Hair follicular keratinocyte (primary cell): ENCODE results near the gene FBH1. TPM values are rescaled to one million over a fixed set of nuclear protein-coding genes. Genes with fewer than 3 reads are reported as not detected.

ENCODE experiments used
- total RNA-seq: library from RNA; depleted of rRNA; stranded (reverse); fragments of >200 nt; gene quantifications from 2 replicates; pipeline ENCODE4 v1.2.3, GENCODE V29; 2015

Gene FBH1
- 56.2 and 57.6 TPM in 2 replicates for total RNA-seq

DNA sequence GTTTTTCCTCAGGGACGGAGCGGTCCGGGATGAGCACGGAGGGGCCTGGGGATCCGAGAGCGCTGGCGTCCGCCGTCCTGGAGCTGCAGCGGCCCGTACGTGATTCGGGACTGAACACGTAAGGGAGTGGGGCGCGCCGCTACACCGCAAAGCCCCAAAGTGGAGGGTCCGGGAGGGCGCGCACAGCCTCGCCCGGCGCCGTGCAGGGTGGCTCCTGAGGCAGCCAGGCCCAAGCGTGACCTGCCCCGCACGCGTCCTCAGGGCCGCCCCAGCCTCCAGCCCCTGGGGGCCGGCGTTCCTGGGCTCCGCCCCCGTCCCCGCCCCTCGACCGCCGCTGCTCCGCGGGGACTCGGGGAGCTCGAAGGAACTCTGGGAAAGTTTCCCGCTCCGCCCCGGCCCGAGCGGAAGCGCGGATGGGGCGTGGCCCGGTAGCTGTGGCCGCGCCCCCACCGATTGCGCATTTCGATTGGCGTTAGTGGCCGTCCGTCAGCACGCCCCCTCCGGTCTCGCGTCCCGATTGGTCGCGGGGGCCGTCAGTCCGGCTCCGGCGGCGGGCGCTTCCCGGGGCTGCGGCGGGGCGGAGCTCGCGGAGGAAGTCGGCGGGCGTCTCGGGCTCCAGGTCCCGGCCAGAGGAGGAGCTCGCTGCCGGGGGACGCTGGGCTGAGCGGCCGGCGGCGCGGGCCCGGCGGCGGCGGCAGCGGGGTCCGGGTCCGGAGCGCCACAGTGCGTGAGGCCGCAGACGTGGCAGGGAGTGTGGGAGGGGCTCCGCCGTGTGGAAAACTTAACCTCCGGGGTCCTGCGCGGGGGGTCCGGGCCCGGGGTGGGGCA, at the start of gene FBH1, which contains the start of gene ANKRD16:
TSS of gene FBH1 (plus strand) at position 620 of the 828 bp plus-strand sequence. CDS start at position 723, 103 bp downstream.
TSS of gene ANKRD16 (minus strand) at position 270 of the 828 bp plus-strand sequence. CDS start 539 bp downstream, outside the sequence.

DNA sequence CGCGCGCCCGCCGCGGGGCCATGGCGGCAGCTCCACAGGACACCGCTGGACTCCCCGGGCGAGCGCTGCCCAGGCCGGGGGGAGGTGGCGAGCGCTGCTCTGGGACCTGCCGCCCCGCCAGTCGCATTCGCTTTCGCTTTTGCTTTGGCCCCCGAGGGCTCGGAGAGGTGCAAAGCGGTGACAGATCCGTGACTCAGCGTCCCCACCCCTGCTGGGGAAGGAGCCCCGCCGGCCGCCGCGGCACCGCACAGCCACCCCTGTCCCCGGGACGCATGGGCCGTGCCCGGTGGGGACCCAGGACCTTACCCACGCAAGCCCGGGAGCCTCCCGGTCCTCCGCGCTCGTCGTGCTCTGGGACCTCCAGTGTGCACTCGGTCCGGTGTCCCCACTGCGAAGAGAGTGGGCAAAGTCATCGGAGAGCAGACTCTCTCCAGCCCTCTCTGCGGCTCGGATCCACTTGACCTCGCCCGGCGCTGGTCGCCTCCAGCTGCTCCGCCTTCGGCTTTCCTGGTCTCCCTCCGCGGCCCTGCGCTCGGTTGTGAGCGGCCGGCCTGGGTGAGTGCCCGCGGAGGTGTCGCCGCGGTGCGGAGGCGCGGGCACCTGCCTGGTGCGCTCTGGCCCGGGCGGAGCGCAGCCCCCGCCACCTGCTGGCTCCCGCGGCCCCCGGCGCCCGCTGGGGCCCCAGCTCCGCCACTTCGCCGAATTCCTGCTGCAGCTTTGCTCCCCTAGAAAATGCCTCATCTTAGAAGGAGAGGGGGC, 87.6 kb downstream of the FBH1 start, which contains the start of gene IL15RA:
TSS of gene IL15RA (minus strand) at position 73 of the 759 bp plus-strand sequence. CDS start at position 22, 51 bp downstream.

Other genes starting within 250 kb of the FBH1 start
- 14.1 and 18.4 TPM in 2 replicates for gene ASB13, start 223.6 kb upstream of the FBH1 start, total RNA-seq
- gene TASOR2, start 205.4 kb upstream of the FBH1 start, total RNA-seq: 38.3 and 52.9 TPM in 2 replicates
- 347 and 360 TPM in 2 replicates for gene GDI2, start 76.8 kb upstream of the FBH1 start, total RNA-seq
- gene ANKRD16, start 350 bp upstream of the FBH1 start, total RNA-seq: 6.2 and 8.3 TPM in 2 replicates
- gene IL15RA, start 87.3 kb downstream of the FBH1 start, total RNA-seq: 7.6 and 9.8 TPM in 2 replicates
- not detected in 2 replicates for gene IL2RA, start 172.1 kb downstream of the FBH1 start, total RNA-seq
- 24.8 and 40.2 TPM in 2 replicates for gene RBM17, start 198.8 kb downstream of the FBH1 start, total RNA-seq